ENCODE results near the gene HMBS.
"Not testable (repeated sequence)": the region's sequence is repeated elsewhere in the genome, so short reads cannot be mapped to it uniquely, and the experiment has no call there.

HMBS gene

GRCh38 chr11:119056421-119056999, 28.2 kb upstream of the HMBS start:
- peak in 1 of 2 experiments; percentile 71 for DNase-seq

GRCh38 chr11:119057000-119057769, 27.5 kb upstream of the HMBS start, which contains the start of gene HYOU1:
Gene HYOU1, minus strand, starts transcription at chr11:119057205. Its CDS starts 1,045 bp downstream, at chr11:119056160.
- no peak for TF ChIP-seq GATA1 (IDR thresholded peaks at IDR 0.05; ENCODE audit: low read depth, low read length)
- peak; percentile 79 for TF ChIP-seq POLR2A (IDR thresholded peaks at IDR 0.05; ENCODE audit: low read length)
- peak; percentile 98 to 99 for DNase-seq

More at GRCh38 chr11:119056421-119056999, 28.2 kb upstream of the HMBS start:
- TF ChIP-seq GATA1 (IDR thresholded peaks at IDR 0.05; ENCODE audit: low read depth, low read length) (no peak), POLR2A (IDR thresholded peaks at IDR 0.05; ENCODE audit: low read length) (no peak)

GRCh38 chr11:119059128-119059527, 25.6 kb upstream of the HMBS start:
- DNase-seq, result not testable (repeated sequence)

- no peak for TF ChIP-seq POLR2A (IDR thresholded peaks at IDR 0.05; ENCODE audit: low read length)
- no peak for TF ChIP-seq GATA1 (IDR thresholded peaks at IDR 0.05; ENCODE audit: low read depth, low read length)
- DNase-seq, result no peak
Observed at GRCh38 chr11:119061256-119061655, 23.4 kb upstream of the HMBS start.

- peak; percentile 86 to 91 for DNase-seq
- TF ChIP-seq GATA1 (IDR thresholded peaks at IDR 0.05; ENCODE audit: low read depth, low read length) (no peak), POLR2A (IDR thresholded peaks at IDR 0.05; ENCODE audit: low read length) (no peak)
Observed at GRCh38 chr11:119062779-119063178, 21.9 kb upstream of the HMBS start.

GRCh38 chr11:119065369-119065768, 19.3 kb upstream of the HMBS start:
- TF ChIP-seq POLR2A (IDR thresholded peaks at IDR 0.05; ENCODE audit: low read length), result no peak
- TF ChIP-seq GATA1 (IDR thresholded peaks at IDR 0.05; ENCODE audit: low read depth, low read length), result no peak
- peak; percentile 82 to 83 for DNase-seq

- TF ChIP-seq GATA1 (IDR thresholded peaks at IDR 0.05; ENCODE audit: low read depth, low read length), result no peak
- peak; percentile 78 for TF ChIP-seq POLR2A (IDR thresholded peaks at IDR 0.05; ENCODE audit: low read length)
- DNase-seq, result peak; percentile 98
Observed at GRCh38 chr11:119067371-119068222, 17.1 kb upstream of the HMBS start, which contains the start of gene VPS11. Gene VPS11, plus strand, starts transcription at chr11:119067818. Its CDS starts 6 bp downstream, at chr11:119067824.

- TF ChIP-seq POLR2A (IDR thresholded peaks at IDR 0.05; ENCODE audit: low read length), result no peak
- TF ChIP-seq GATA1 (IDR thresholded peaks at IDR 0.05; ENCODE audit: low read depth, low read length), result no peak
- DNase-seq, result no peak
Observed at GRCh38 chr11:119077839-119078238, 6.8 kb upstream of the HMBS start.

- no peak for DNase-seq
- TF ChIP-seq GATA1 (IDR thresholded peaks at IDR 0.05; ENCODE audit: low read depth, low read length) (no peak), POLR2A (IDR thresholded peaks at IDR 0.05; ENCODE audit: low read length) (no peak)
Observed at GRCh38 chr11:119078675-119079420, 5.8 kb upstream of the HMBS start.

- DNase-seq, result no peak
- TF ChIP-seq POLR2A (IDR thresholded peaks at IDR 0.05; ENCODE audit: low read length) (no peak), GATA1 (IDR thresholded peaks at IDR 0.05; ENCODE audit: low read depth, low read length) (no peak)
Observed at GRCh38 chr11:119081682-119082260, 2.9 kb upstream of the HMBS start.

- peak; percentile 90 for TF ChIP-seq GATA1 (IDR thresholded peaks at IDR 0.05; ENCODE audit: low read depth, low read length)
- peak; percentile 42 for TF ChIP-seq POLR2A (IDR thresholded peaks at IDR 0.05; ENCODE audit: low read length)
- DNase-seq, result peak; percentile 93 to 96
Observed at GRCh38 chr11:119085437-119085847, 761 bp downstream of the HMBS start.

GRCh38 chr11:119087123-119087522, 2.4 kb downstream of the HMBS start:
- DNase-seq, result peak in 1 of 2 experiments; percentile 76
- TF ChIP-seq GATA1 (IDR thresholded peaks at IDR 0.05; ENCODE audit: low read depth, low read length), result no peak
- no peak for TF ChIP-seq POLR2A (IDR thresholded peaks at IDR 0.05; ENCODE audit: low read length)

GRCh38 chr11:119087747-119088241, 3.1 kb downstream of the HMBS start:
- peak; percentile 98 to 100 for DNase-seq
- TF ChIP-seq GATA1 (IDR thresholded peaks at IDR 0.05; ENCODE audit: low read depth, low read length), result peak; percentile 94
- peak; percentile 100 for TF ChIP-seq POLR2A (IDR thresholded peaks at IDR 0.05; ENCODE audit: low read length)
